ENCODE results near the gene TECTA. TPM values are rescaled to one million over a fixed set of nuclear protein-coding genes. Genes with fewer than 3 reads are reported as not detected.

TECTA gene
- polyA plus RNA-seq, 1 donor from 2014 or later, result 3.3 TPM

GRCh38 chr11:121229495-121230215 lies 128.6 kb downstream of the TECTA start:
- no peak overlapping the region for H2AFZ ChIP-seq (ENCODE audit: low read depth, low read length)
- H3K27me3 ChIP-seq (ENCODE audit: insufficient read depth, low read depth, low read length), result no peaks in the 10 kb centered on the region
- no peaks in the 10 kb centered on the region for H4K20me1 ChIP-seq (ENCODE audit: insufficient read depth)
- H3K27ac ChIP-seq (ENCODE audit: low read length), result no peak overlapping the region
- H3K9ac ChIP-seq (ENCODE audit: low read length), result no peak overlapping the region
- H3K4me3 ChIP-seq (ENCODE audit: low read length), result no peak overlapping the region
- no peaks in the 10 kb centered on the region for H3K9me2 ChIP-seq (ENCODE audit: insufficient read depth, low read length)
- H3K9me3 ChIP-seq (ENCODE audit: low read length), result no peaks in the 10 kb centered on the region
- no peak overlapping the region for H3K4me2 ChIP-seq (ENCODE audit: low read length)
- no peaks in the 10 kb centered on the region for H3F3A ChIP-seq (ENCODE audit: insufficient read depth, low read length, poor library complexity, severe bottlenecking)
- TF ChIP-seq POLR2AphosphoS5 (IDR thresholded peaks at IDR 0.05), result no peak
- TF ChIP-seq EZH2 (IDR thresholded peaks at IDR 0.05; ENCODE audit: borderline replicate concordance, insufficient read depth, low read length, poor library complexity, severe bottlenecking), result no peak
- no peak for TF ChIP-seq MXI1 (conservative IDR thresholded peaks at IDR 0.05; ENCODE audit: poor library complexity, severe bottlenecking)
- no peak for TF ChIP-seq SMC3 (conservative IDR thresholded peaks at IDR 0.05; ENCODE audit: poor library complexity)
- TF ChIP-seq REST (IDR thresholded peaks at IDR 0.05; ENCODE audit: borderline replicate concordance), result no peak
- no peak for TF ChIP-seq TAF1 (IDR thresholded peaks at IDR 0.05; ENCODE audit: low read depth)
- TF ChIP-seq, protein P1, sequence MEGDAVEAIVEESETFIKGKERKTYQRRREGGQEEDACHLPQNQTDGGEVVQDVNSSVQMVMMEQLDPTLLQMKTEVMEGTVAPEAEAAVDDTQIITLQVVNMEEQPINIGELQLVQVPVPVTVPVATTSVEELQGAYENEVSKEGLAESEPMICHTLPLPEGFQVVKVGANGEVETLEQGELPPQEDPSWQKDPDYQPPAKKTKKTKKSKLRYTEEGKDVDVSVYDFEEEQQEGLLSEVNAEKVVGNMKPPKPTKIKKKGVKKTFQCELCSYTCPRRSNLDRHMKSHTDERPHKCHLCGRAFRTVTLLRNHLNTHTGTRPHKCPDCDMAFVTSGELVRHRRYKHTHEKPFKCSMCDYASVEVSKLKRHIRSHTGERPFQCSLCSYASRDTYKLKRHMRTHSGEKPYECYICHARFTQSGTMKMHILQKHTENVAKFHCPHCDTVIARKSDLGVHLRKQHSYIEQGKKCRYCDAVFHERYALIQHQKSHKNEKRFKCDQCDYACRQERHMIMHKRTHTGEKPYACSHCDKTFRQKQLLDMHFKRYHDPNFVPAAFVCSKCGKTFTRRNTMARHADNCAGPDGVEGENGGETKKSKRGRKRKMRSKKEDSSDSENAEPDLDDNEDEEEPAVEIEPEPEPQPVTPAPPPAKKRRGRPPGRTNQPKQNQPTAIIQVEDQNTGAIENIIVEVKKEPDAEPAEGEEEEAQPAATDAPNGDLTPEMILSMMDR (IDR thresholded peaks at IDR 0.05; ENCODE audit: poor library complexity, severe bottlenecking), result no peak
- no peak for TF ChIP-seq RAD21 (conservative IDR thresholded peaks at IDR 0.05)
- TF ChIP-seq EP300 (conservative IDR thresholded peaks at IDR 0.05; ENCODE audit: poor library complexity, severe bottlenecking), result no peak
- no peaks in the 10 kb centered on the region for H3K36me3 ChIP-seq (ENCODE audit: insufficient read depth, low read length)
- H3K79me2 ChIP-seq (replicated peaks; ENCODE audit: insufficient read depth, low read length), result no peaks in the 10 kb centered on the region

GRCh38 chr11:121231576-121232278 lies 130.7 kb downstream of the TECTA start:
- no peak overlapping the region for H2AFZ ChIP-seq (ENCODE audit: low read depth, low read length)

More at GRCh38 chr11:121231576-121232278, 130.7 kb downstream of the TECTA start:
- H3K36me3 ChIP-seq (ENCODE audit: insufficient read depth, low read length), result no peaks in the 10 kb centered on the region
- H3F3A ChIP-seq (ENCODE audit: insufficient read depth, low read length, poor library complexity, severe bottlenecking), result no peaks in the 10 kb centered on the region
- TF ChIP-seq RAD21 (conservative IDR thresholded peaks at IDR 0.05) (no peak), SMC3 (conservative IDR thresholded peaks at IDR 0.05; ENCODE audit: poor library complexity) (no peak), MXI1 (conservative IDR thresholded peaks at IDR 0.05; ENCODE audit: poor library complexity, severe bottlenecking) (no peak), EP300 (conservative IDR thresholded peaks at IDR 0.05; ENCODE audit: poor library complexity, severe bottlenecking) (no peak), TAF1 (IDR thresholded peaks at IDR 0.05; ENCODE audit: low read depth) (no peak), POLR2AphosphoS5 (IDR thresholded peaks at IDR 0.05) (no peak), REST (IDR thresholded peaks at IDR 0.05; ENCODE audit: borderline replicate concordance) (no peak), EZH2 (IDR thresholded peaks at IDR 0.05; ENCODE audit: borderline replicate concordance, insufficient read depth, low read length, poor library complexity, severe bottlenecking) (no peak)
- TF ChIP-seq, protein P1 (IDR thresholded peaks at IDR 0.05; ENCODE audit: poor library complexity, severe bottlenecking), result no peak
- no peaks in the 10 kb centered on the region for H3K9me2 ChIP-seq (ENCODE audit: insufficient read depth, low read length)
- no peak overlapping the region for H3K4me3 ChIP-seq (ENCODE audit: low read length)
- no peaks in the 10 kb centered on the region for H4K20me1 ChIP-seq (ENCODE audit: insufficient read depth)
- no peak overlapping the region for H3K4me2 ChIP-seq (ENCODE audit: low read length)
- no peak overlapping the region for H3K9ac ChIP-seq (ENCODE audit: low read length)
- no peaks in the 10 kb centered on the region for H3K79me2 ChIP-seq (replicated peaks; ENCODE audit: insufficient read depth, low read length)
- H3K27me3 ChIP-seq (ENCODE audit: insufficient read depth, low read depth, low read length), result no peaks in the 10 kb centered on the region
- H3K9me3 ChIP-seq (ENCODE audit: low read length), result no peaks in the 10 kb centered on the region
- H3K27ac ChIP-seq (ENCODE audit: low read length), result no peak overlapping the region
